Prostate gland (tissue), 2 donors: ENCODE data around the gene RRAS. TPM values are rescaled to one million over a fixed set of nuclear protein-coding genes. Genes with fewer than 3 reads are reported as not detected.

Experiments used
- DNase-seq: peaks from one replicate; pipeline ENCODE4 v3.0.0-alpha.2; 2019; ENCODE audit warnings: low spot score
- H3K27ac ChIP-seq, 2 donors: fragments of 200-600 bp; sonication (generic); 2 replicates each; pipeline ENCODE4 v1.5.1; 2017 to 2019
- H3K27me3 ChIP-seq: fragments of 200-600 bp; sonication (generic); replicated peaks from 2 replicates; pipeline ENCODE4 v1.5.1; 2019; ENCODE audit not compliant: insufficient read depth
- H3K36me3 ChIP-seq, 2 donors: fragments of 200-600 bp; sonication (generic); 1 replicate in 1 of 2; 2 replicates in 1 of 2; pipeline versions ENCODE4 v1.5.1 to v1.8.1; 2017 to 2019
- H3K4me1 ChIP-seq: fragments of 200-600 bp; sonication (generic); replicated peaks from 2 replicates; pipeline ENCODE4 v1.5.1; 2019
- H3K4me3 ChIP-seq, 2 donors: fragments of 200-600 bp; sonication (generic); 2 replicates each; pipeline ENCODE4 v1.5.1; 2017 to 2019
- H3K9me3 ChIP-seq: fragments of 200-600 bp; sonication (generic); 2 replicates; pipeline ENCODE4 v1.5.1; 2017
- POLR2A ChIP-seq: fragments of 450-650 bp; IDR thresholded peaks from one replicate; pipeline ENCODE4 v1.6.1; 2016; ENCODE audit warnings: antibody characterized with exemption, mild to moderate bottlenecking
- POLR2AphosphoS5 ChIP-seq: sonication (generic); formaldehyde crosslinking; IDR thresholded peaks from one replicate; pipeline ENCODE4 v1.6.1; 2017; ENCODE audit warnings: antibody characterized with exemption
- WGBS: methylation state at CpG from one replicate; pipeline ENCODE4 v1.1.5; 2018; 5-methylcytosine and 5-hydroxymethylcytosine counted together
- intact Hi-C: fragments of 100-400 bp; cut with DNase I; formaldehyde crosslinking; loops from one replicate; pipeline ENCODE4 v1.14.2; 2022
- total RNA-seq, 2 donors: library from RNA; depleted of rRNA; stranded (reverse); fragments of >200 nt; gene quantifications; one replicate each; pipeline ENCODE4 v1.1.0, GENCODE V29; 2016
- TF ChIP-seq, protein P1 (sequence below), 4 experiments: fragments of 200-600 bp in 2 of 4; fragments of 450-650 bp in 2 of 4; sonication (generic) in 2 of 4; IDR thresholded peaks; 1 replicate in 3 of 4; 2 replicates in 1 of 4; pipeline ENCODE4 v1.5.1; 2016 to 2019; ENCODE audit warnings: antibody characterized with exemption in 4 of 4, mild to moderate bottlenecking in 2 of 4, moderate library complexity in 2 of 4

Gene RRAS
- total RNA-seq, 2 donors from 2014 or later, result 59.1 to 72.3 TPM

DNA sequence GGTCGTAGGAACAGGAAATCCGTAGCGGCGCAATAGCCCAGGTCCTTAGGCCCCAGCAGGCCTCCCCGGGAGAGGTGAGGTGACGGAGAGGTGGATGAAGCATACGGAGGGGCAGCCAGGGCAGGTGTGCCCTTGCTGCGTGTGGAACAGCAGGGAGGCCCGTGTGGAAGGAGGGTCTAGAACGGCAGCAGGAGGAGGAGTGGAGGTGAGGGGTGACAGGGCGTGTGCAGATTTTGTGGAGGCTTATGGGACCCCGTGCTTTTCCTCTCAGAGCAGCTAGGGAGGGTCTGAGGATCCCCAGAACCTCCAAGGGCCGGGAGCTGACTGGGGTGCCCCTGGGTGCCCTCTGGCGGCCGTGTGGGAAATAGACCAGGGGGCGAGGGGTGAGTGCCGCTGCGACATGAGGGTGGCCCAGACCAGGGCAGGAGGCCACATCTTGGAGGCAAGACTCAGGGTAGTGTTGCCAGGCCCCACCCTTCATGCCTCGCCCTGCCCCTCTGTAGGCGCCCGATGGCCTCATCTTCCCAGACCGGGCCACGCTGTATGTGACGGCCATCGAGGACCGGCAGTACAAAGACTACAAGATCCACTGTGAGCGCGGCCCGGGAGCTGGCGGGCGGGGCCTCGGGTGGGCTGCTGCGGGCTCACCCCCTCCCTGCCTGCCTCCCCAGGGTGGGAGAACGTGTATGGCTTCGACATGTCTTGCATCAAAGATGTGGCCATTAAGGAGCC lies 44.5 kb upstream of the RRAS start:
- Histone ChIP-seq H3K4me1 (peaks cover 8% of the 10 kb centered on the region), H3K9me3 (no peaks in the 10 kb centered on the region), H3K4me3 (no peak overlapping the region), H3K27me3 (no peaks in the 10 kb centered on the region), H3K27ac (no peak overlapping the region), H3K36me3 (peaks cover 9 to 29% of the 10 kb centered on the region in 2 donors)
- 79% methylated on average over 28 of the region's 35 CpGs for WGBS
- TF ChIP-seq, protein P1, sequence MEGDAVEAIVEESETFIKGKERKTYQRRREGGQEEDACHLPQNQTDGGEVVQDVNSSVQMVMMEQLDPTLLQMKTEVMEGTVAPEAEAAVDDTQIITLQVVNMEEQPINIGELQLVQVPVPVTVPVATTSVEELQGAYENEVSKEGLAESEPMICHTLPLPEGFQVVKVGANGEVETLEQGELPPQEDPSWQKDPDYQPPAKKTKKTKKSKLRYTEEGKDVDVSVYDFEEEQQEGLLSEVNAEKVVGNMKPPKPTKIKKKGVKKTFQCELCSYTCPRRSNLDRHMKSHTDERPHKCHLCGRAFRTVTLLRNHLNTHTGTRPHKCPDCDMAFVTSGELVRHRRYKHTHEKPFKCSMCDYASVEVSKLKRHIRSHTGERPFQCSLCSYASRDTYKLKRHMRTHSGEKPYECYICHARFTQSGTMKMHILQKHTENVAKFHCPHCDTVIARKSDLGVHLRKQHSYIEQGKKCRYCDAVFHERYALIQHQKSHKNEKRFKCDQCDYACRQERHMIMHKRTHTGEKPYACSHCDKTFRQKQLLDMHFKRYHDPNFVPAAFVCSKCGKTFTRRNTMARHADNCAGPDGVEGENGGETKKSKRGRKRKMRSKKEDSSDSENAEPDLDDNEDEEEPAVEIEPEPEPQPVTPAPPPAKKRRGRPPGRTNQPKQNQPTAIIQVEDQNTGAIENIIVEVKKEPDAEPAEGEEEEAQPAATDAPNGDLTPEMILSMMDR (IDR thresholded peaks at IDR 0.05), result peak in 2 of 4 experiments; percentile 27 to 31
- no peak for TF ChIP-seq POLR2A
- no peak for TF ChIP-seq POLR2AphosphoS5
- no peak for DNase-seq
- intact Hi-C loops, result no loop called here

DNA sequence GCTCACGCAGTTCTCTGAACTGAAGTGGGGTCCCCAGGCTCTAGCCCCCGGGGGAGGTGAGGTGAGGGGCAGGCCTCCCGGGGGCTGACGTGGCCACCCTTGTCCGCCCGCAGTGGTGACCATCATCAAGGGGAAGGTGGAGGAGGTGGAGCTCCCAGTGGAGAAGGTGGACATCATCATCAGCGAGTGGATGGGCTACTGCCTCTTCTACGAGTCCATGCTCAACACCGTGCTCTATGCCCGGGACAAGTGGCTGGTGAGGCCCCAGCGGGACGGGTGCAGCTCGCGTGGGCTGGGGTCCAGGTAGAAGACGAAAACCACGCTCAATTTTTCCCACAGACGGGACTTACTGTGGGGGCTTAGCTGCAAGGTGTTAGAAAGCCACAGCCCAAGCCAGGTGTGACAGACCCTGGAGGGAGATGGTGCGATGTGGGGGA lies 43.9 kb upstream of the RRAS start:
- intact Hi-C loops, result no loop called here

DNA sequence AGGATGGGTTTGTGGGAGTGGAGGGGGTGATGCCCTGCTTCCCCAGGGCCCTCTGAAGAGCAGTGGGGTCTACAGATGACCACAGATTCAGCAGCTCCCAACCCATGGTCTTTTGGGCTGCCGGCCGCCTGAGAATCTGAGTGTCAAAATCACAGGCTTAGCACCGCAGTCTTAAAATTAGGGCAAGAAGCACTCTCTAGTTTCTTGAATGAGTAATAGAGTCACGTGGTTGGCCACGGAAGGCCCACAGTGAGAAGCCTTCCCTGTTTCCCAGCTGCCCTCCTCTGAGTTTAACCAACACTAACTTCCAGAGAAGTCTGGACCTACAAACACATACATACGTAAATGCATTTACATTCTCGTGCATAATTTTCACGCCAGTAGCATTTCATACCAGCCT lies 42.3 kb upstream of the RRAS start:
- TF ChIP-seq, protein P1 (IDR thresholded peaks at IDR 0.05), result no peak
- TF ChIP-seq POLR2AphosphoS5 (no peak), POLR2A (no peak)
- no peaks in the 10 kb centered on the region for H3K9me3 ChIP-seq
- DNase-seq, result no peak
- intact Hi-C loops, result no loop called here
- no peak overlapping the region for H3K4me3 ChIP-seq
- 77% methylated on average over 8 of the region's 8 CpGs for WGBS
- no peak overlapping the region for H3K27ac ChIP-seq
- no peaks in the 10 kb centered on the region for H3K27me3 ChIP-seq
- peaks cover 11% of the 10 kb centered on the region for H3K4me1 ChIP-seq
- peaks cover 9 to 28% of the 10 kb centered on the region in 2 donors for H3K36me3 ChIP-seq

More for the DNA sequence above, 43.9 kb upstream of the RRAS start:
- H3K4me3 ChIP-seq, result no peak overlapping the region
- TF ChIP-seq, protein P1 (IDR thresholded peaks at IDR 0.05), result no peak
- TF ChIP-seq POLR2AphosphoS5 (no peak), POLR2A (no peak)
- H3K9me3 ChIP-seq, result no peaks in the 10 kb centered on the region
- WGBS, result 92% methylated on average over 18 of the region's 18 CpGs
- peaks cover 9 to 29% of the 10 kb centered on the region in 2 donors for H3K36me3 ChIP-seq
- H3K4me1 ChIP-seq, result peaks cover 8% of the 10 kb centered on the region
- H3K27me3 ChIP-seq, result no peaks in the 10 kb centered on the region
- DNase-seq, result no peak
- H3K27ac ChIP-seq, result no peak overlapping the region

DNA sequence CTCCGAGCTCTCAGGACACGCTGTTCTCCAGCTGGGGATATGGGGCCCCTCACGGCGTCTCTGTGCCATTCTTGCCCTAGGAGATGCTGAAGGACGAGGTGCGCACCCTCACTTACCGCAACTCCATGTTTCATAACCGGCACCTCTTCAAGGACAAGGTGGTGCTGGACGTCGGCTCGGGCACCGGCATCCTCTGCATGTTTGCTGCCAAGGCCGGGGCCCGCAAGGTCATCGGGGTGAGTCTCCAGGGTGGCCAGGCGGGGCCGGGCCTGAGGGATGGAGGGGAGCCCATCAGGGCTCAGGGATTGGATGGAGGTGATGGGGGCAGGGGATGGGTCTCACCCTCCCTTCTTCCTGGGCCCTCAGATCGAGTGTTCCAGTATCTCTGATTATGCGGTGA lies 41.9 kb upstream of the RRAS start:
- peaks cover 11% of the 10 kb centered on the region for H3K4me1 ChIP-seq
- TF ChIP-seq POLR2AphosphoS5, result no peak
- TF ChIP-seq, protein P1 (IDR thresholded peaks at IDR 0.05), result no peak
- TF ChIP-seq POLR2A, result no peak
- no peak overlapping the region for H3K4me3 ChIP-seq
- no peaks in the 10 kb centered on the region for H3K9me3 ChIP-seq
- H3K27me3 ChIP-seq, result no peaks in the 10 kb centered on the region
- H3K36me3 ChIP-seq, result peaks cover 9 to 24% of the 10 kb centered on the region in 2 donors
- intact Hi-C loops, result no loop called here
- 91% methylated on average over 19 of the region's 19 CpGs for WGBS
- no peak overlapping the region for H3K27ac ChIP-seq
- DNase-seq, result no peak
